Stromal cell of bone marrow (primary cell): ENCODE results near the gene MRPS23.

ENCODE experiments used
- DNase-seq: peaks from one replicate; pipeline ENCODE4 v3.0.0-alpha.2; 2012; ENCODE audit warnings: low read depth

The MRPS23 gene

GRCh38 chr17:57849874-57850754, at the start of gene MRPS23:
Gene MRPS23 (minus strand): TSS chr17:57850044. CDS start chr17:57850010, 34 bp downstream.
- DNase-seq, result peak; percentile 98

- DNase-seq, result no peak
Measured at GRCh38 chr17:57899391-57899790, 49.5 kb upstream of the MRPS23 start.

GRCh38 chr17:57898487-57899311, 48.9 kb upstream of the MRPS23 start:
- no peak for DNase-seq

GRCh38 chr17:57895382-57896060, 45.7 kb upstream of the MRPS23 start:
- no peak for DNase-seq

GRCh38 chr17:57894848-57895247, 45.0 kb upstream of the MRPS23 start:
- DNase-seq, result no peak

- peak; percentile 99 for DNase-seq
Measured at GRCh38 chr17:57892820-57893595, 43.2 kb upstream of the MRPS23 start.

GRCh38 chr17:57892146-57892819, 42.4 kb upstream of the MRPS23 start:
- peak; percentile 79 for DNase-seq

GRCh38 chr17:57890857-57891232, 41.0 kb upstream of the MRPS23 start:
- DNase-seq, result no peak

GRCh38 chr17:57889892-57890856, 40.3 kb upstream of the MRPS23 start:
- peak; percentile 71 for DNase-seq

- DNase-seq, result no peak
Measured at GRCh38 chr17:57889252-57889651, 39.4 kb upstream of the MRPS23 start.

- DNase-seq, result no peak
Measured at GRCh38 chr17:57888311-57889216, 38.7 kb upstream of the MRPS23 start.

- DNase-seq, result no peak
Measured at GRCh38 chr17:57887161-57887560, 37.3 kb upstream of the MRPS23 start.

- DNase-seq, result no peak
Measured at GRCh38 chr17:57886020-57886419, 36.2 kb upstream of the MRPS23 start.

GRCh38 chr17:57885148-57885915, 35.5 kb upstream of the MRPS23 start:
- no peak for DNase-seq

GRCh38 chr17:57881783-57882351, 32.0 kb upstream of the MRPS23 start:
- DNase-seq, result no peak

GRCh38 chr17:57881143-57881542, 31.3 kb upstream of the MRPS23 start:
- no peak for DNase-seq

GRCh38 chr17:57880086-57880456, 30.2 kb upstream of the MRPS23 start:
- no peak for DNase-seq
